Right renal pelvis (tissue), 4 donors: Measurements from ENCODE around the gene ATG2B. TPM values are rescaled to one million over a fixed set of nuclear protein-coding genes. Genes with fewer than 3 reads are reported as not detected.

Experiments
- DNase-seq, 4 donors: peaks; one replicate each; pipeline ENCODE4 v3.0.0-alpha.2; 2013; ENCODE audit warnings: low read depth in 4 of 4, low spot score in 3 of 4, missing footprints in 1 of 4
- polyA plus RNA-seq, 4 donors: library from polyadenylated mRNA; unstranded; fragments of 120-200 nt; gene quantifications; one replicate each; pipeline ENCODE4 v1.2.1, GENCODE V29; 2013; ENCODE audit not compliant: insufficient read length in 4 of 4

The ATG2B gene
- polyA plus RNA-seq, 4 donors, result 24.4 to 31.4 (median 25.7) TPM

- DNase-seq, result no peak
Observed at GRCh38 chr14:96273629-96274028, 89.5 kb downstream of the ATG2B start.

DNA sequence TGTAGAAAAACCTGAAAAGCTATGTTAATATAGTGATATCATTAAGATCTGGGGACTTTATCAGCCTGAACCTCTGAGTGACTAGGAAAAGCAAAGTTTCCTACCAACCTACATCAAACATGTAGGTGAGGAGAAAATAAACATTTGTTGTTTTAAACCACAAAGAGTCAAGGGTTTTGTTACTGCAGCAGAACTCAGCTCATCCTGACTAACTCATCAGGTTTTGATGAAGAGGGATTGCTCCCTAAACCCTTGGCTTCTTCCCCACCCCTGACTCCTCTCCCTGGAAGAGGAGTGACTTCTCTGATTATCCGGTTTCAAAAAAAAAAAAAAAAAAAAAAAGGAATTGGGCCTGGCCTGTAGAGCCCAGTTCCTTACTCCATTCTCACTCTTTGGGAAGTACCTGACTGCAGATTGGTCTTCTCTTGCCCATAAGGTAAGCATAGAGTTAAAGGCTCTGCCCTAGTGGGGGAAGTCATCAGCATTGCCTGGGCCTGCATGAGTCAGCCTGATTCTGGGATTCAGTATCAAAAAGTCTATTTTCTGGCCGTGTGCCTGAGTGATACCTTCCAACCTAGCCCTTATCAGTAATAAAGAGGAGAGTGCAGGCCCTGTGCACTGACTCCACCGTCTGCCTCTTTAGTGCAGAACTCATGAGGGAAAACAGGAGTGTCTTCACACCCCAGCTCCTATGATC is 90.2 kb downstream of the ATG2B start:
- DNase-seq, result no peak

DNA sequence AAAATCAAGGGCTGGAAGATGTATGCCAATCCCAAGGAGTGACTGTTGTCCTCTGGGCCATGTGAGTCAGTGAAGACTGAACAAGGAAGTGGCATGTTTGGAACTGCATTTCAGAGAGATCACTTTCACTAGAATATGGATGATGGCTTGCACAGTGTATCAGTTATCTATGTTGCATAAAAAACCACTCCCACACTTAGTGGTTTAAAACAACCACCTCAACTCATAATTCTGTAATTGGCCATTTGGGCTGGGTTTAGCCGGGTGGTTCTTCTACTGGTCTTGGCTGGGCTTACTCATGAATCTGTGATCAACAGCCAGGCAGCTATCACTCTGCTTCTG is 91.7 kb downstream of the ATG2B start:
- DNase-seq, result no peak

GRCh38 chr14:96270565-96271420 is 92.3 kb downstream of the ATG2B start:
- DNase-seq, result no peak

DNA sequence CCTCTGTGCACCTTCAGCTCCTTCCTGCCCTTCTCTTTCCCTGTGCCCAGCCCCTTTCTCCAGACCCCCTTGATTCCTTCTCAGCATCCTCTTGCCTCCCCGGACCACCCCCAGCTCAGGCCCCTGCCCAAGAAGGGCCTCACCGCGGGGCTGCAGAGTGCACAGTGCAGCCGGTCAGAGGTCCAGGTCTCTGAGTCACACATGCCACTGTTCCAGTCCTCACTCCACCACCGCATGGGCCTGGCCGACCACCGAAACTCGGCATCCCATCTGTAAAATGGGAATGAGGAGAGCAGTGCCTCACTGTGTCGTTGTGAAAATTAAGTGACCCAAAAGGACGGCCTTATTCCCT is 93.8 kb downstream of the ATG2B start:
- DNase-seq, result no peak

DNA sequence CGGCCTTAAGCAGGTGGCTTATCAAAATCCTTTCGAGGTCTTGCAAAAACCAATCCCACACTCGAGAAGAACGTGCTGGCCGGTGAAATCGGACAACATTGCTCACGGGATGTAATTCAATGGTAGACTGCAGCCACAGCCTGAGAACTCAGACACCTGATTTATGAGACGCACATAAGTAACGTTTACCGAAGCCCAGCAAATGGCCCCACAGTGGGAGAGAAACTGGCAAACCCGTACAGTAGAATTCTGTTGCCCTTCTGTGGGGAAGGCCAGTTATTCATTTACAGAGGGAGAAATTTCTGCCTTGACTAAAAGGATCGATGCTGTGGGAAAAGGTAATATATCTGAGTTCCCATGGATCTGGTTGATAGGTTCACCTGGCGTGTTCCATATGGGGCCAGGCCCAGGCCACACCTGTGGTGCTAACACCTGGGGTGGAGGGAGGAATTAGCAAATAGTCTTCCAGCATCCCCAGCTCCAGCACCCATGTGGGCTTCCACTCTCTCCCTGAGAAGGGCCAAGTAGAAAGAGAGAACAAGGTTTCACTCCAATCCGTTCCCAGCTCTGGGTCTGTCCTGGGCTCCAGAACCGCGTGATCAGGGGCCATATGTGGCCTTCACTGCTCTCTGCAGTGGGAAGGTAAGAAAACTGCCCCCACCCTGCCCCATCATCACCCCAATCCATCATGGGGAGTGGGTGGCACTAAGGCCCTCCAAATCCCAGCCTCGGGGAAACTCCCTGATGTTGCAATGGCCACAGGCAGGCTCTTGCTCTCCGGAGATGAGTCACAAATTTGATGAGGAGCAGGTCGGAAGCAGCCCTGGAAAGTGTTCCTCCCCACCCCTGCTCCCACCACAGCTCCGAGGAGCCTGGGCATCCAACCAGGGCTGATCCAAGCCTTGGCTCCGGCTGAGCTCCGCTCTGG is 94.4 kb downstream of the ATG2B start:
- peak in 1 of 4 donors; percentile 22 for DNase-seq

GRCh38 chr14:96267916-96268315 is 95.2 kb downstream of the ATG2B start:
- no peak for DNase-seq

- DNase-seq, result no peak
Observed at GRCh38 chr14:96267336-96267735, 95.8 kb downstream of the ATG2B start.

GRCh38 chr14:96265383-96266095 is 97.6 kb downstream of the ATG2B start:
- DNase-seq, result no peak

DNA sequence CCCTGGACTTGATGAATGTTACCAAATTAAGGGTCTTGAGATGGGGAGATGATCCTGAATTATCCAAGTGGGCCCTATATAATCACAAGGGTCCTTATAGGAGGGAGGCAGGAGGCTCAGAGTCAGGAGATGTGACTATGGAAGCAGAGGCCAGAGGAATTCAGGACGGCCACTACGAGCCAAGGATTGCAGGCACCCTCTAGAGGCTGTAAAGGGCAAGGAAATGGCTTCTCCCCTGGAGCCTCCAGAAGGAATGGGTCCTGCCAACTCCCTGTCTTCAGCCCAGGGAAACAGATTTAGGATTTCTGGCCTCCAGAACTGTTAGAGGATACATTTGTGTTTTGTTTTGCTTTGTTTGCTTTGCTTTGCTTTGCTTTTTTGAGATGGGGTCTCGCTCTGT is 98.3 kb downstream of the ATG2B start:
- no peak for DNase-seq

- DNase-seq, result no peak
Observed at GRCh38 chr14:96264200-96264553, 99.0 kb downstream of the ATG2B start.

GRCh38 chr14:96263347-96264199 is 99.6 kb downstream of the ATG2B start:
- no peak for DNase-seq

DNA sequence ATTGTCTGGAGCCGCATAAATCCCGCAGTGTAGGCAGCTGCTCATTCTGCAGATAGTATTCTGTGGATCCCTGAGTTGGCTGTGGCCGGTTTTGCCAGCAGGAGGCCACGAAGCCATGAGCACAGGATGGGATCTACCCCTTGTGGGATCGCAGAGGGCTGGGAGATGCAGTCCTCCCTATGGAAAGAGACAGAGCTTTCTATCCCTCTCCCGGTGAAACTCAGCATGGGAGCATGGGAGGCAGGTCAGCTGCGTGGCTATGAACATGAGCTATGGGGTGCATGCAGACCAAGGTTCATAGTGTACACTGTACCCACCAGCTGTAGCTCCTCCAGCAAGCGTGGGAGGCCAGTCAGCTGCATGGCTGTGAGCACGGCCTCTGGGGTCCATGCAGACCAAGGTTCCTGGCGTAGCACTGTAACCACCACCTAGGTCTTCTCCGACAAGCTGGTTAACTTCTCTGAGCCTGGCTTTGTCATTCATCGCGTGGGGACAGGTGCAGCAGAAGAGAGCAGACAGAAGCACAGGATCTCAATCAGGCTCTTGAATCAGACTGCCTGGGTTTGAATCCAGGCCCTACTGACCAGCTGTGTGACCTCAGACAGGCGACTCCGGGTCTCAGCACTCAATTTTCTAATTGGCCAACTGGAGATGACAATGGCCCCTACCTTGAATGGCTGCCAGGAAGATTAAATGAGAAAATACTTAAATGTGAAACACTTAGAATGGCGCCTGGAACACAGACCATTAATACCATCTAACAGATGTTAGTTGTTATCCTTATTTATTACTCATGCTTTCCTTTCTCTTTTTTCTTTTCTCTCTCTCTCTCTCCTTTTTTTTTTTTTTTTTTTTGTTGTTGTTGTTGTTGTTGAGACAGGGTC is 101.1 kb downstream of the ATG2B start:
- DNase-seq, result no peak

- no peak for DNase-seq
Observed at GRCh38 chr14:96261053-96261452, 102.1 kb downstream of the ATG2B start.

DNA sequence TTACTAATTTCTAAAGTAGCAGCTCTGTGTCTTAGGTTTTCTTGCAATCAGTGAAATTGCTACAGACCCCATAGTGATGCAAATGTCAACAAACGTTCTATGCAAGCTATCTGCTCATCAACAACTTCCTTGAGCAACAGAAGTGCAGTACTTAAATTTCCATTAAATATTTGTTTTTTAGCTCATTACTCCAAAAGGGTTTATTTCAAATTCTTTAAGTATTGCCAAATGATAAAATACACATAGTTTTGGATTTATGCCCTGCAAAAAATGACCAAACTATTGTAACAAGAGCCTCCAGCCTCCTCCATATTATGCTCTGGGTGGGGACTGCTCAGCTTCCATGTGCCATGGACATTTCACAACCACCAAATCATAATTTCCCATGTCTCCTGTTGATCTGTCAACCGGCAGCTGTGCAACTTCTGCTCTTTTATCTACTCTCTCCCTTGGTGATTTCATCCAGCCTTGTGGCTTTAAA is 102.8 kb downstream of the ATG2B start:
- no peak for DNase-seq

- no peak for DNase-seq
Observed at GRCh38 chr14:96257900-96258299, 105.2 kb downstream of the ATG2B start.

- DNase-seq, result no peak
Observed at GRCh38 chr14:96257056-96257455, 106.1 kb downstream of the ATG2B start.

GRCh38 chr14:96256407-96256806 is 106.7 kb downstream of the ATG2B start:
- no peak for DNase-seq
